Measurements from ENCODE around the gene KIF26B. TPM values are rescaled to one million over a fixed set of nuclear protein-coding genes. Genes with fewer than 3 reads are reported as not detected.

KIF26B gene
- total and polyA plus RNA-seq, 2 experiments from 2014 or later, result 2.5 to 8.0 TPM

DNA sequence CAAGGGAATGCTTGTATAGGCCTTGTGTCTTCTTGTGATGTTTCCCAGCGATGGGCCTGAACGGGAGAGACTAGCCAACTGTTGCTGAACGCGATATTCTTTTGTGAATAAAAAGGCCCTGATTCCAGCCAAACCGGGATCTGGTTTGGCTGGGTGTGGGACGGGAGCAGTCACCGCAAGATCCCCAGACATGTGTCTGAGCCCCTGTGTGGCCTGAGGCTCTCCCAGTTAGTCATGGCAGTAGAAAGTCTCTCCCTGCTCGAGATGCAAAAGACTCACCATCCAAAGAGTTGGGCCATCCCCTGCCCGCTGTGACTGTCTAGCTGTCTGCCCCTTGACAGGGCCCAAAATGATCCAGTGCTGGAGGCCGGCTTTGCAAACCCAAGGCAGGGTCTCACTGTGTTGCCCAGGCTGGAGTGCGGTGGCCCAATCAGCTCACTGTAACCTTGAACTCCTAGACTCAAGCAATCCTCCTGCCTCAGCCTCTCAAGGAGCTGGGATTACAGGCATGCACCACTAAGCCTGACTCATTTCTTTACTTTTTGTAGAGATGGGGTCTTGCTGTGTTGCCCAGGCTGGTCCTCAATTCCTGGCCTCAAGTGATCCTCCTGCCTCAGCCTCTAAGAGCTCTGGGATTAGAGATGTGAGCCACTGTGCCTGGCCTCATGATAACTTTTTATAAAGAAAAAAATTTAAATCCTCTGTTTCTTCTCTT, 56.4 kb downstream of the KIF26B start:
- Histone ChIP-seq H4K20me1 (ENCODE audit: insufficient read depth) (no peaks in the 10 kb centered on the region), H3K4me2 (ENCODE audit: unreplicated experiment) (no peak overlapping the region), H3K4me3 (no peak overlapping the region), H3K79me2 (ENCODE audit: insufficient read depth) (no peaks in the 10 kb centered on the region), H3K9me2 (ENCODE audit: insufficient read depth) (no peaks in the 10 kb centered on the region), H3K9me3 (ENCODE audit: low read depth) (peaks cover 3% of the 10 kb centered on the region), H3K27ac (no peak overlapping the region), H3F3A (ENCODE audit: insufficient read depth) (peaks cover 7% of the 10 kb centered on the region; the same call in 1 of the 2 replicates), H3K9ac (no peak overlapping the region), H2AFZ (no peak overlapping the region), H3K36me3 (ENCODE audit: low read depth) (0 out of 2 replicates have a peak, but pooled peaks cover 3% of the 10 kb centered on the region), H3K4me1 (ENCODE audit: insufficient read depth) (no peaks in the 10 kb centered on the region), H3K27me3 (replicated peaks; ENCODE audit: insufficient read depth) (no peaks in the 10 kb centered on the region)
- in situ Hi-C loops (cut with MboI), result no loop called here
- TF ChIP-seq EZH2phosphoT487 (IDR thresholded peaks at IDR 0.05; ENCODE audit: insufficient read depth, low read depth), result no peak
- no peak for TF ChIP-seq EZH2 (IDR thresholded peaks at IDR 0.05; ENCODE audit: insufficient read depth, poor library complexity, severe bottlenecking)
- DNase-seq, result no peak
- 67 to 72% methylated on average over 11 of the region's 11 CpGs for WGBS, 2 experiments (ENCODE audit: low coverage in 1 of 2, low lambda C conversion rate in 2 of 2, missing lambda C conversion rate in 2 of 2)

- 77 to 84% methylated on average over 8 to 10 of the region's 10 CpGs for WGBS, 2 experiments (ENCODE audit: low coverage in 1 of 2, low lambda C conversion rate in 2 of 2, missing lambda C conversion rate in 2 of 2)
- in situ Hi-C loops (cut with MboI), result no loop called here
- H3K36me3 ChIP-seq (ENCODE audit: low read depth), result no peaks in the 10 kb centered on the region
- H3K9me3 ChIP-seq (ENCODE audit: low read depth), result peaks cover 2% of the 10 kb centered on the region
- H4K20me1 ChIP-seq (ENCODE audit: insufficient read depth), result no peaks in the 10 kb centered on the region
- H3K9ac ChIP-seq, result no peak overlapping the region
- DNase-seq, result no peak
- no peaks in the 10 kb centered on the region for H3K9me2 ChIP-seq (ENCODE audit: insufficient read depth)
- H3K79me2 ChIP-seq (ENCODE audit: insufficient read depth), result no peaks in the 10 kb centered on the region
- H3K27me3 ChIP-seq (replicated peaks; ENCODE audit: insufficient read depth), result no peaks in the 10 kb centered on the region
- H3K4me3 ChIP-seq, result no peak overlapping the region
- H3K4me1 ChIP-seq (ENCODE audit: insufficient read depth), result peaks cover 4% of the 10 kb centered on the region; the same call in 1 of the 2 replicates
- H3F3A ChIP-seq (ENCODE audit: insufficient read depth), result peaks cover 5% of the 10 kb centered on the region; the same call in 1 of the 2 replicates
- H2AFZ ChIP-seq, result no peak overlapping the region
- H3K27ac ChIP-seq, result no peak overlapping the region
- TF ChIP-seq EZH2 (IDR thresholded peaks at IDR 0.05; ENCODE audit: insufficient read depth, poor library complexity, severe bottlenecking) (no peak), EZH2phosphoT487 (IDR thresholded peaks at IDR 0.05; ENCODE audit: insufficient read depth, low read depth) (no peak)
- H3K4me2 ChIP-seq (ENCODE audit: unreplicated experiment), result no peak overlapping the region
Measured at GRCh38 chr1:245211761-245212160, 57.0 kb downstream of the KIF26B start.

DNA sequence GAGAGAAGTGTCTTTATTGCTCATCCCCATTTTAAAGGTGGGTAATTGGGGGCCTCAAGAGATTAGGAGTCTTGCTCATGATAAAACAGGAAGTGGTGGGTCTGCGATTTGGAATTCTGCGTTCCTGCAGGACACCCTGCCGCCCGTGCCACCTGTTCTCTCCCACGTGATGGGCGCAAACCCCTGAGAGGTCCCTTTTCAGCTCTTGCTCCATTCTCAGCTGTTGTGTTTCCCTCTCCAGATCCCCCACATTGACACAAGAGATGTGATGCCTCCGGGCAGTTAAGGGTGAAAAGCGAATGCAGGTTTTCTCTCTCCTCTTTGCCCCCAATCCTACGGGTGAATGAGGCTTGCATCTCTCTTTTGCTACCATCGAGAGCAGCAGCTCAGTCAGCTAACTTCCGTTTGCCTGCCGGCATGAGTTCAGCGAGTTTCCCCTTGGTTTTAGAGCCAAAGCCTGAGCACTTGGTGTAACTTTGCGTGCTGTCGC, 57.5 kb downstream of the KIF26B start:
- no peaks in the 10 kb centered on the region for H3K27me3 ChIP-seq (replicated peaks; ENCODE audit: insufficient read depth)
- H3K36me3 ChIP-seq (ENCODE audit: low read depth), result no peaks in the 10 kb centered on the region
- 83 to 87% methylated on average over 15 of the region's 15 CpGs for WGBS, 2 experiments (ENCODE audit: low coverage in 1 of 2, low lambda C conversion rate in 2 of 2, missing lambda C conversion rate in 2 of 2)
- TF ChIP-seq EZH2 (IDR thresholded peaks at IDR 0.05; ENCODE audit: insufficient read depth, poor library complexity, severe bottlenecking), result no peak
- TF ChIP-seq EZH2phosphoT487 (IDR thresholded peaks at IDR 0.05; ENCODE audit: insufficient read depth, low read depth), result no peak
- DNase-seq, result no peak
- no peak overlapping the region for H2AFZ ChIP-seq
- no peak overlapping the region for H3K9ac ChIP-seq
- no peak overlapping the region for H3K4me3 ChIP-seq
- no peaks in the 10 kb centered on the region for H3K9me3 ChIP-seq (ENCODE audit: low read depth)
- H4K20me1 ChIP-seq (ENCODE audit: insufficient read depth), result no peaks in the 10 kb centered on the region
- H3K9me2 ChIP-seq (ENCODE audit: insufficient read depth), result no peaks in the 10 kb centered on the region
- no peaks in the 10 kb centered on the region for H3K79me2 ChIP-seq (ENCODE audit: insufficient read depth)
- in situ Hi-C loops (cut with MboI), result no loop called here
- H3K4me1 ChIP-seq (ENCODE audit: insufficient read depth), result peaks cover 7% of the 10 kb centered on the region; the same call in 1 of the 2 replicates
- no peak overlapping the region for H3K27ac ChIP-seq
- H3F3A ChIP-seq (ENCODE audit: insufficient read depth), result peaks cover under 1% of the 10 kb centered on the region; the same call in 1 of the 2 replicates
- H3K4me2 ChIP-seq (ENCODE audit: unreplicated experiment), result no peak overlapping the region

- Histone ChIP-seq H3K36me3 (ENCODE audit: low read depth) (no peaks in the 10 kb centered on the region), H4K20me1 (ENCODE audit: insufficient read depth) (no peaks in the 10 kb centered on the region), H3K27ac (no peak overlapping the region), H3K9me3 (ENCODE audit: low read depth) (no peaks in the 10 kb centered on the region), H3K4me2 (ENCODE audit: unreplicated experiment) (no peak overlapping the region), H3K9ac (no peak overlapping the region), H3K4me3 (no peak overlapping the region), H3K9me2 (ENCODE audit: insufficient read depth) (no peaks in the 10 kb centered on the region), H3K27me3 (replicated peaks; ENCODE audit: insufficient read depth) (no peaks in the 10 kb centered on the region), H3F3A (ENCODE audit: insufficient read depth) (no peaks in the 10 kb centered on the region), H2AFZ (no peak overlapping the region), H3K79me2 (ENCODE audit: insufficient read depth) (no peaks in the 10 kb centered on the region), H3K4me1 (ENCODE audit: insufficient read depth) (peaks cover 7% of the 10 kb centered on the region; the same call in 1 of the 2 replicates)
- in situ Hi-C loops (cut with MboI), result no loop called here
- DNase-seq, result no peak
- TF ChIP-seq EZH2 (IDR thresholded peaks at IDR 0.05; ENCODE audit: insufficient read depth, poor library complexity, severe bottlenecking), result no peak
- TF ChIP-seq EZH2phosphoT487 (IDR thresholded peaks at IDR 0.05; ENCODE audit: insufficient read depth, low read depth), result no peak
- 76 to 80% methylated on average over 15 of the region's 15 CpGs for WGBS, 2 experiments (ENCODE audit: low coverage in 1 of 2, low lambda C conversion rate in 2 of 2, missing lambda C conversion rate in 2 of 2)
Measured at GRCh38 chr1:245213066-245213831, 58.5 kb downstream of the KIF26B start.

Measured in GM23248 (cell line).